Measurements from ENCODE around the gene CTNNA3. TPM values are rescaled to one million over a fixed set of nuclear protein-coding genes. Genes with fewer than 3 reads are reported as not detected.

The CTNNA3 gene
- total RNA-seq, 1 donor from 2014 or later = 0.30 TPM

DNA sequence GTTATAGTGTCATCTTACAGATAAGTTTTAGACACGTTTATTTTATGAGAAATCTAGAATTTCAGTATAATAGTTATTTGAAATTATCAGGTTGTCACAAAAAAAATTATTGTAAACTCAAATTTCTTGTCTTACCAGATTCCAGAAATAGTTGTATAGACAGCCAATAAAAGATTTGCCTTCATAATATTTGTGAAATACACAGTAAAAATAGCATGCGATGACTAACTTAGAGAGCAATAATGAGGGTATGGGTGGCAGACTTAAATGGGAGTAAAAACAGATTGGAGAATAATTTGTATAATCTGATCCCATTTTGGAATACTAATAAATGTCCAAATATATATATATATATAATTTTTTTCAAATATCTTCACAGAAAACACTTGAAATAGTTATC lies 1457.7 kb downstream of the CTNNA3 start:
- Mint-ChIP-seq H3K4me1 (ENCODE audit: unreplicated experiment) (no peaks in the 10 kb centered on the region), H3K9me3 (ENCODE audit: unreplicated experiment) (no peaks in the 10 kb centered on the region), H3K27ac (ENCODE audit: unreplicated experiment) (no peak overlapping the region), H3K4me3 (ENCODE audit: unreplicated experiment) (no peak overlapping the region), H3K36me3 (ENCODE audit: unreplicated experiment) (no peaks in the 10 kb centered on the region), H3K27me3 (ENCODE audit: unreplicated experiment) (peaks cover 6% of the 10 kb centered on the region)
- no peak for DNase-seq (ENCODE audit: extremely low spot score, unreplicated experiment)
- TF ChIP-seq, protein P1, sequence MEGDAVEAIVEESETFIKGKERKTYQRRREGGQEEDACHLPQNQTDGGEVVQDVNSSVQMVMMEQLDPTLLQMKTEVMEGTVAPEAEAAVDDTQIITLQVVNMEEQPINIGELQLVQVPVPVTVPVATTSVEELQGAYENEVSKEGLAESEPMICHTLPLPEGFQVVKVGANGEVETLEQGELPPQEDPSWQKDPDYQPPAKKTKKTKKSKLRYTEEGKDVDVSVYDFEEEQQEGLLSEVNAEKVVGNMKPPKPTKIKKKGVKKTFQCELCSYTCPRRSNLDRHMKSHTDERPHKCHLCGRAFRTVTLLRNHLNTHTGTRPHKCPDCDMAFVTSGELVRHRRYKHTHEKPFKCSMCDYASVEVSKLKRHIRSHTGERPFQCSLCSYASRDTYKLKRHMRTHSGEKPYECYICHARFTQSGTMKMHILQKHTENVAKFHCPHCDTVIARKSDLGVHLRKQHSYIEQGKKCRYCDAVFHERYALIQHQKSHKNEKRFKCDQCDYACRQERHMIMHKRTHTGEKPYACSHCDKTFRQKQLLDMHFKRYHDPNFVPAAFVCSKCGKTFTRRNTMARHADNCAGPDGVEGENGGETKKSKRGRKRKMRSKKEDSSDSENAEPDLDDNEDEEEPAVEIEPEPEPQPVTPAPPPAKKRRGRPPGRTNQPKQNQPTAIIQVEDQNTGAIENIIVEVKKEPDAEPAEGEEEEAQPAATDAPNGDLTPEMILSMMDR (IDR thresholded peaks at IDR 0.05) = no peak

DNA sequence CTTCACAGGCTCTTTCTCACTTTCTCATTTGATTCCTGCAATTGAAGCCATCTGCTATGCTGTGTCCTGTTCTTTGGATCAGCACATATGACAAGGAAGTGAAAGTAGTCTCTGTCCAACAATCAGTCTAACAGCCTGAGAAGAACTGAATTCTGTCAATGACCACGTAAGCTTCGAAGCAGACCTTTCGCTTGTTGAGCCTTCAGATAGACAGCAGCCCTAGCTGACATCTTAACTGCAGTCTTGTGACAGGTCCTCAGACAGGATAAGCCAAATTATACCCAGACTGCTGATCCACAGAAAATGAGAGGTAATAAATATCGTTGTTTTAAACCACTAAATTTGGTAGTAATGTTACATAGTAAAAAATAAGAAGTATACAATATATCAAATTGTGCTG lies 1461.1 kb downstream of the CTNNA3 start:
- Mint-ChIP-seq H3K4me3 (ENCODE audit: unreplicated experiment) (no peak overlapping the region), H3K4me1 (ENCODE audit: unreplicated experiment) (no peaks in the 10 kb centered on the region), H3K27me3 (ENCODE audit: unreplicated experiment) (peaks cover 8% of the 10 kb centered on the region), H3K27ac (ENCODE audit: unreplicated experiment) (no peak overlapping the region), H3K36me3 (ENCODE audit: unreplicated experiment) (no peaks in the 10 kb centered on the region), H3K9me3 (ENCODE audit: unreplicated experiment) (peaks cover 9% of the 10 kb centered on the region)
- no peak for DNase-seq (ENCODE audit: extremely low spot score, unreplicated experiment)
- TF ChIP-seq, protein P1 (IDR thresholded peaks at IDR 0.05) = no peak

DNA sequence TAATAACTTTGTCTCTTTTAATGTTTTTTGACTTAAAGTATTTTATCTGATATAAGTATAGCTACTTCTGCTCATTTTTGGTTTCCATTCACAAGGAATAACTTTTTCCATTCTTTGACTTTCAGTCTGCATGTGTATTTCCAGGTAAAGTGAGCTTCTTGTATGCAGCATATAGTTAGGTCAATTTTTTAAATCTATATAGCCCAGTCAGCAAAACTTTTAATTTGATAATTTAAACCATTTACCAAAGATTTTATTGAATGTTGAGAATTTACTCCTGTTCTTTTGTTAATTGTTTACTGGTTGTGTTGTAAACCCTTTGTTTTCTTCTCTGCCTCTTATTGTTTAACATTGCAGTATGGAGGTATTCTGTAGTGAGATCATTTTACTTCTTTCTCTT lies 1467.1 kb downstream of the CTNNA3 start:
- no peaks in the 10 kb centered on the region for H3K4me1 Mint-ChIP-seq (ENCODE audit: unreplicated experiment)
- peaks cover 34% of the 10 kb centered on the region for H3K9me3 Mint-ChIP-seq (ENCODE audit: unreplicated experiment)
- TF ChIP-seq, protein P1 (IDR thresholded peaks at IDR 0.05) = no peak
- H3K27me3 Mint-ChIP-seq (ENCODE audit: unreplicated experiment) = peaks cover 2% of the 10 kb centered on the region
- DNase-seq (ENCODE audit: extremely low spot score, unreplicated experiment) = no peak
- H3K36me3 Mint-ChIP-seq (ENCODE audit: unreplicated experiment) = no peaks in the 10 kb centered on the region
- H3K27ac Mint-ChIP-seq (ENCODE audit: unreplicated experiment) = no peak overlapping the region
- no peak overlapping the region for H3K4me3 Mint-ChIP-seq (ENCODE audit: unreplicated experiment)

DNA sequence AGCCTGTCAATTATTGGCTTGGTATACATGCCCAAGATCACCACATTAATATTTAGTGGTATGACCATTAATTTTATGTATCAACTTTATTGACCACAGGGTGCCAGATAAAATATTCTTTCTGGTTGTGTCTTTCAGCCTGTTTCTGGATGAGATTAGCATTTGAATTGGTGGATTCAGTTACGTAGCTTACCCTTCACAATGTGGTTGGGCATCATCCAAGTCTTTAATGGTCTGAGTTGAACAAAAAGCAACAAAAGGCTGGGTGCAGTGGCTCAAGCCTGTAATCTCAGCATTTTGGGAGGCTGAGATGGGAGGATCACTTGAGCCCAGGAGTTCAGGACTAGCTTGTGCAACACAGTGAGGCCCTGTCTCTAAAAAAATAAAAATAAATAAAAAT lies 1472.3 kb downstream of the CTNNA3 start:
- Mint-ChIP-seq H3K4me3 (ENCODE audit: unreplicated experiment) (no peak overlapping the region), H3K27me3 (ENCODE audit: unreplicated experiment) (no peaks in the 10 kb centered on the region), H3K27ac (ENCODE audit: unreplicated experiment) (no peak overlapping the region), H3K9me3 (ENCODE audit: unreplicated experiment) (peaks cover 14% of the 10 kb centered on the region), H3K4me1 (ENCODE audit: unreplicated experiment) (no peaks in the 10 kb centered on the region), H3K36me3 (ENCODE audit: unreplicated experiment) (no peaks in the 10 kb centered on the region)
- no peak for DNase-seq (ENCODE audit: extremely low spot score, unreplicated experiment)
- TF ChIP-seq, protein P1 (IDR thresholded peaks at IDR 0.05) = no peak

DNA sequence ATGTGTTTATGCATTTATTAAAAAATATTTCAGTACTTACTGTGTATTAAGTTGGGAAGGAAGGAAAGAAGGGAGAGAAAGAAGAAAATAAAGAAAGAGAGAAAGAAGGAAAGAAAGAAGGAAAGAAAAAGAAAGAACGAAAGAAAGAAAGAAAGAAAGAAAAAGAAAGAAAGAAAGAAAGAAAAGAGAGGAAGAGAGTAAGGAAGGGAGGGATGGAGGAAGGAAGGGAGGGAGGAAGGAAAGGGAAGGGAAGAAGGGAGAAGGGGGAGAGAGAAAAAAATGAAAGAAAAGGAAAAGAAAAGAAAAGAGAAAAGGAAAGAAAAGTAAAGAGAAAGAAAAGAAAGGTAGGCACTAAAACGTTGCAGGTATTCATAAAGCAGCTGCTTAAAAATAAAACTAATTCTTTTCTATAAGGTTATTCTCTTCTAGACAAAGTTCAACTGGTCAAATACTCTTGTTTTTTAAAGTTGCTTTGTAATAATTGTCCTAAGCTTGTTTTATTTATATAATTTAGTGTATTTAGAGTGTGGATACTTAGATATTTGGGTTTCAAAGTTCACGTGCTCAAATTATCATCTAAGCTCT lies 1473.4 kb downstream of the CTNNA3 start:
- H3K27me3 Mint-ChIP-seq (ENCODE audit: unreplicated experiment) = no peaks in the 10 kb centered on the region
- H3K27ac Mint-ChIP-seq (ENCODE audit: unreplicated experiment) = no peak overlapping the region
- H3K4me3 Mint-ChIP-seq (ENCODE audit: unreplicated experiment) = no peak overlapping the region
- H3K36me3 Mint-ChIP-seq (ENCODE audit: unreplicated experiment) = no peaks in the 10 kb centered on the region
- DNase-seq (ENCODE audit: extremely low spot score, unreplicated experiment) = no peak
- TF ChIP-seq, protein P1 (IDR thresholded peaks at IDR 0.05) = no peak
- H3K4me1 Mint-ChIP-seq (ENCODE audit: unreplicated experiment) = no peaks in the 10 kb centered on the region
- peaks cover 9% of the 10 kb centered on the region for H3K9me3 Mint-ChIP-seq (ENCODE audit: unreplicated experiment)
